Hematopoietic multipotent progenitor cell treated with erythropoietin and hydrocortisone succinate and interleukin-3 and kit ligand, for 15 days (in vitro differentiated cells): ENCODE measurements around the gene EFCAB14.
A peak's percentile ranks its signal among the peaks of the same experiment; 100 is the strongest.
"Not testable (repeated sequence)": the region's sequence is repeated elsewhere in the genome, so short reads cannot be mapped to it uniquely, and the experiment has no call there.

Experiments used
- DNase-seq: peaks from one replicate; pipeline ENCODE4 v3.0.0-alpha.2; 2015; ENCODE audit warnings: low spot score

EFCAB14 gene, protein sequence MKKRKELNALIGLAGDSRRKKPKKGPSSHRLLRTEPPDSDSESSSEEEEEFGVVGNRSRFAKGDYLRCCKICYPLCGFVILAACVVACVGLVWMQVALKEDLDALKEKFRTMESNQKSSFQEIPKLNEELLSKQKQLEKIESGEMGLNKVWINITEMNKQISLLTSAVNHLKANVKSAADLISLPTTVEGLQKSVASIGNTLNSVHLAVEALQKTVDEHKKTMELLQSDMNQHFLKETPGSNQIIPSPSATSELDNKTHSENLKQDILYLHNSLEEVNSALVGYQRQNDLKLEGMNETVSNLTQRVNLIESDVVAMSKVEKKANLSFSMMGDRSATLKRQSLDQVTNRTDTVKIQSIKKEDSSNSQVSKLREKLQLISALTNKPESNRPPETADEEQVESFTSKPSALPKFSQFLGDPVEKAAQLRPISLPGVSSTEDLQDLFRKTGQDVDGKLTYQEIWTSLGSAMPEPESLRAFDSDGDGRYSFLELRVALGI

DNA sequence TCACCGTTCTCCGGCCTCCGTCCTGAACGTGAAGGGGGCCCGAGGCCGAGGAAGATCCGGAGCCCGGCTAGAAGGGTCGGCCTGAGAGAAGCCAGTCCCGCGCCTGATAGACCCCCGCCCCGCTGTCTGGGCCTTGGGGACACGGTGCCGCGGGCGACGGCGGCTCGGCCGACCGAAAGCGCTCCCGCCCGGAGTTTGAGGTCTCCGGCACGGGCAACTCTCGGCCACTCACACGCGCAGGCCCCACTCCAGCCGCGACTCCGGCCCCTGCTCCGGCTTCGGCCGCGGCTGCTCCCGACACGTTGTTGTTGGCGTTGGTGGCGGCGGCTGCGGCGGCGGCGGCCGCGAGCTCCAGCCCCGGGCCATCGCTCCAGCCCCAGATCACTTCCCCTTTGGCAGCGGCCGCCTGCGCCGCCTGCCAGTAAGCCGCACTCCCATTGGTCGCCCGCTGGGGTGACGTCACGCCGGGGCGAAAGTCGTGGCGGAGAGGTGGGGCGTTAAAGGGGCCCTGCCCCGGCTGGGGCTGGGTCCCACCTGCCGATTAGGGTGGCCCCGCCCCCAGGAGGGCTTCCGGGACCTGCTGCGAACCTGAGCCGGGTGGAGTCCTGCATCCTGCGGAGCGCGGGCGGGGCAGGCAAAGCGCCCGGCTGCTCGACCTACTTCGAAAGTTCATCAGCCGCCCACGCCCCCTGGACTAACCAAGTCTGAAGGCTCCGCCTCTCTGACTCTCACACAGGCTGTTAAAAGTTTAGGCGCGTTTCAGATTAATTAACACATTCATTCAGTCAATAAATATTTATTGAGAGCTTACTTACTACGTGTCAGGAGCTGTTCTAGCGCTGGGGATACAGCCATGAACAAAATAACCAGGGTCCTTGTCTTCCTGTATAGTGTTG, at the start of gene EFCAB14:
EFCAB14 (minus strand) TSS at position 388 of the 896 bp plus-strand sequence. CDS start 1,027 bp downstream, outside the sequence.
- DNase-seq = peak; percentile 97

DNA sequence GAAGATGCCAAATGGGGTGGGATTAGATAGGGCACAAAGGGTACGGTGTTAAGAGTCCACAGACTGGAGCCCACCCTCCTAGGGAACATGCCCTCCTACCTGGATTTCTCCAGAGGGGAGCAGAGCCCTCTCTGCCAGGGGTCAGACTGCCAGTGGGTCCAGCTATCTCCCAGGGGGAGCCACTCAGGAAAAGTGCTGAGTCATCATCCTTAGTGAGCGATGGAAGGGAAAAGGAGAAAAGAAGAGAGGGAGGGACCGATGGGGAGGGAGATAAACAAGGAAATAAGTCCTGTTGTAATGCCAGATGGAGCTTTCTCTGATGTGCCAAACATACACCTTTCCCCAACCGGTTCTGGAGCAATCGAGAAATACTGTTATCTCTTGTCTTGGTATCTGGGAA, 49.5 kb upstream of the EFCAB14 start:
- DNase-seq = no peak

DNA sequence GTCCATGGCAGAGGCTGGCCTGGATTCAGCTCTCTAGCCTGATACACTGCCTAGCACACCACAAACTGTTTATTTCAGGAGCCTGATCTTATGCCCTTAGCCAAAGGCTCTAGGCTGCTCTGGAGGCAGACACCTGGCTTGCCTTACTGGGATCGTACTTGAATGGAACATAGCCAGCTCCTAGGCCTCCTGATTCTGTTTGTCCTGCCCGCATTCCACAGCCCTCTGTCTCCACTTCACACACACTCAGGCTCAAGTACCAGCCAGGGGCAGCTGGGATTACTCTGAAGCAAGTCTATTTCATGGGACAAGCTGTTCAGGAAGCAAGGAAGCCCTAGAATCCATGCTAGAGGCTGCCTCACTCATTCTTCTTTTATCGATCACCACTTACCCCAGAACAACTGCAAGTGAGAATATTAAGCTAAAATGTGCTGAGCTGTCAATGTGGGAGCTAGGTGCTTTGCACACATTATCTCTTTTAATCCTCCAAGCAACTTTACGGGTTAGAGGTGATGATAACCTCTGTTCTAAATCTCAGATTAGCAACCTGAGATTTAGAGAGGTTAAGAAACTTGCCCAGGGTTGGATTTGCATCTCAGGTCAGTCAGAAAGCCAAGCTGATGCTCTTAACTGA, 48.9 kb upstream of the EFCAB14 start:
- DNase-seq = no peak

DNA sequence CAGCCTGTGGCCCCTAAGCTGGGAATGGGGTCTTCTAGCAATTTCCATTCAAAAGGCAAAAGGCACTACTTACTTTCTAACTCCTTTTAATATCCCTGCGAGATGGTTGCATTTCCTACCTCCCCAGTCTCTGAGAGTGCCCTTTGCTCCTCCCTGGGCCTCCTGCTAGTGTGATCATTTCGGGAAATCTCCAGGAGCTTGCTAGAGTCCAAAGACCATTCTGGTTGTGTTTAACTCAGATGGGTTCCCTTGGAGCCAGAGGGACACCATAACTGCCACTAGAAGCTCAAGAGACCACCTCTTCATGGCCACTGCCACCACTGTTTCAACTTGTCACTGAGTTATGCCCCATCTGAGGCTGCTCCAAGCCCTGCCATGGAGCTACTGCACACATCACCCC, 45.5 kb upstream of the EFCAB14 start:
- DNase-seq = no peak

DNA sequence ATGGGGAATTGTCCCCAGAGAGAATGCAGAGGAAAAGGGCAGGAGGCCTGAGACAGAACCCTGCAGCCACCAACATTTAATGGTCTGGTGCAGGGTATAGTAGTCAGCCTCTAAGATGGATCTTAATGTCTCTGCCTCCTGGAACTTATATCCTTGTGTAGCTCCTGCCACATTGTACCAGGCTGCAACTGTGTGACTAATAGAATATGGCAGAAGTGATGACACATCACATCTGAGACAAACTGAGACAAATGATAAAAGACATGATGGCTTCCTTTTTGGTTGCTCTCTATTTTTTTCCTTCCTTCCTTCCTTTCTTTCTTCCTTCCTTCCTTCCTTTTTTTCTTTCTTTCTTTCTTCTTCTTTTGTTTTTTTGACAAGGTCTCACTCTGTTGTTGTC, 42.8 kb upstream of the EFCAB14 start:
- no peak for DNase-seq

DNA sequence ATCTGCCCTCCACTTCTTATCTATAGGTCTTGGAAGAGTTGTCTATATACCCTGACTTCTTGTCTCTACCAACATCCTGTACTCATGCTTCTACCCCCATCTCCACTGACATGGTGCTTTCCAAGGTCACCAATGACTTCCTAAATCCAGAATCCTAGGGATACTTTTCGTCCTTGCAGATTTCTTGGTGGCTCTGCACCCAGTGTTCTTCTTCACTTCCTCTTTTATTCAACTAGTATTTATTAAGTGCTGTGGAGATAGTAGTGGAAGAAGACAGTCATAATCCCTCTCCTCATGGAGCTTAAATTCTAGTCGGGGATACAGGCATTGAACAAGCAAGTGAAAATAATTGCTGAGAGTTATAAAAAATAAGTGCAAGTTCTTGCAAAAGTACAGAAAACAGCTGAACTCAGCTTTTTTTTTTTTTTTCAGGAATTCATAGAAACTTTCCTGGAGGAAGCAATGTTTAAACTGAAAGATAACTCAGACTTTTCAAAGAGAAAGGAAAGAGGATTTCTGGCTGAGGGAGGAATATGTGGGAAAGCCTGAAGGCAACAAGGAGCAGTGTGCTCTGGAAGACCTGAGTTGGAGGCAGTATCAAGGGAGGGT, 41.7 kb upstream of the EFCAB14 start:
- DNase-seq = no peak

DNA sequence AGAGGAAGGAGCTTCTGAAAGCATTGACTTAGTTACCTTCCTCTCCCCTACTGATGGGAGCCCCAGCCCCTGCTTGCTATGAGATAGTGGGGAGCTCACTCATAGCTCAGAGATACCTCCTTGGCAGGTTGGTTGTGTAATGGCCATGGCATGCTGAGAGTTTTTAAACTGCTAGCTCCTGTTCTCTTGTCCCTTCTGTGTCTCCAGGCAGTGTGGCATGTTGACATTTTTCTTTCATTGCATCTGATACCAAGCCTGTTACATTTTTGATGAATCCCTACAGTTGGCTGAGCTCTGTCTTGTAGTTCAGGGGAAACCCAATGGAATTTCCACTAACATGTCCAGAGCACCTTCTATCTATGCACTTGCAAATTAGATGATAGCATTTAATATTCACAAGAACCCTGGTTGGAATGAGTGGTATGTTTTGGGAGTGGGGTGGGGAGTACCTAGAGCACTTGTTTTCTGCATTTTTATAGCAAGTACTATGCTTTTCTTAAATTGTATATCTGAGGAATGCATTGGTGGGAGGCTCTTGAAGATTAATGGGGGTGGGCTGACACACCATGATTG, 39.1 kb upstream of the EFCAB14 start:
- DNase-seq = no peak

DNA sequence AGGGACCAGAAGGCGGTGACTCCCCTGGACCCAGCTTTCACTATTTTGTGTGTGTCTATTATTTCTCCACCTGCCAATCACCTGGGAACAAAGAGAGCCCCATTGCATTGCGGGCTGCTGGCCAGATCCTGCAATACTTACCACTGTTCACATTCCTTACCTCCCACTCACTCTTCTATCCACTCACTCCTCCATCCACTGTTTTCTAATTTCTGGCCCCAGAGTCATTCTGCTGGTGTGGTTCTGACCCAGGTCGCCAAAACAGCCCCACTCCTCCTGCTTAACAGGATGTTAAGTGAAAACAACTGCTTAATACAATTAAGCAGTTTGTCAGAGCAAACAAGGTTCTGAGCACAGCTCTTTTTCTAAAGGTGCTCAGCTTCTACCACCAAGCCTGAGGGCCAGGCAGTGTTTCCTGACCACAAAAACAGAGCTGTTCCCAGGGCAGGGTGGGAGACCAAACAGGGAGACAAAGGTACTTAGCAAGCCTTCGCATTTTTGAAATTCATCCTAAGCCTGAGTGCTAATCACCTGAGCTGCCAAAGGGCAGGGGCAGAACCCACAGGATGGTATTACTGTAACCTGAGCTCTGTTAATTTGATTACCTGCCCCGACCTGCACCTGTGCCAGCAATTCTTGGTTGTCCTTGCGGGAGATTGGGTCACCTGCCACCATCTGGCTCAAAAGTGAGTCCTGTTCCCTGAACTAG, 38.5 kb upstream of the EFCAB14 start:
- DNase-seq = no peak

DNA sequence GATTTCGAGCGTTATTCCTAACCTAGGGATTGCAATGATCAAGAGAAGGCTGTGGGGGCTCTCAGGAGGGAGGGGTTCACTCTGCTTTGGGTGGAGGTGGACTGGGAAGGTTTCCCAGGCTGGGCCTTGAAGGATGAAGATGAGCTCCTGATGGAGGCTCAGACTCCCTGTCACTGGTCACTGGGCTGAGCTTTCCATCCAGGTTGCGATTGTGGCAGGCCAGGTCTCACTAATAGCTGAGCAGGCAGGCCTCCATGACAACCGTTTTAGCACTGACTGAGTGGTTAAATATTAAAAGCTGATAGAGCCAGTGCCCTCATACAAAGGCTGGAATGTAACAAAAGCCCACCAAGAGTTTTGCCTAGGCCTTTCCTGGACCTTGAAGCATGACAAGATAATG, 36.2 kb upstream of the EFCAB14 start:
- no peak for DNase-seq

DNA sequence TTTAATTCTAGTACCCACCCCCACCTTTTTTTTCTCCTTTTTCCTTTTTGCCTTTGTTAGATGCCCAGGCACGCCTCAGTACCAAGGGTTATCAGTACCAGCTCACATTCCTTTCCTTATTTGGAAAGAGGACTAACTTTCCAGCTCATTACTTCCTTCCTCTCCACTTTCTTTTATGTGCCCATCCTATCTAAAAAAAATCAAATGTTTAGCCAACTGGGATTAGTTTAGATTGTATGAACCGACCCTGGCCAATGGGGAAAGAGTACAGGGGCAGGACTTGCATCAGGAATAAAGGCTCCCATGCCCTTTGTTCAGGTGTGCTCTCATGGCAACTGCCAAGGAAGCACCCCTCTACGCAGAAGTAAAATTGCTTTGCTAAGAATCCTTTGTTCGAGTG, 35.8 kb upstream of the EFCAB14 start:
- not testable (repeated sequence) for DNase-seq

DNA sequence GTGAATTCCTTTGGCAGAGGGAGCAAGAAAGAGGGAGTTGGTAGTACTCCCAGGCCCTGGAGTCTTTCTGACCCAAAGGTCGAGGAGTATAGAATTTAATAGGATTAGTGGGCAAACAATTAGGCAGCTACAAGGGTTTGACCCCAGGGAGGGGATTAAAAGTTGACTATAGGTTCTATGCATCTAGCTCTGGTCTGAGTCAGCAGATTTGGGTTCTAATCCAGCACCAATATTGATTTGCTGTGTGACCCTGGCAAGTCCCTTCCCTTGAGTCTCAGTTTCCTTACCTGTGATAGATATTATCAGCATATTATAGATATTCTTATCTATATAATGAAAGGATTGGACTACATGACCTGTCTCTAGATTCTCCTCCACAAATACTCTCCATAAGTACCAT, 35.1 kb upstream of the EFCAB14 start:
- DNase-seq = no peak

DNA sequence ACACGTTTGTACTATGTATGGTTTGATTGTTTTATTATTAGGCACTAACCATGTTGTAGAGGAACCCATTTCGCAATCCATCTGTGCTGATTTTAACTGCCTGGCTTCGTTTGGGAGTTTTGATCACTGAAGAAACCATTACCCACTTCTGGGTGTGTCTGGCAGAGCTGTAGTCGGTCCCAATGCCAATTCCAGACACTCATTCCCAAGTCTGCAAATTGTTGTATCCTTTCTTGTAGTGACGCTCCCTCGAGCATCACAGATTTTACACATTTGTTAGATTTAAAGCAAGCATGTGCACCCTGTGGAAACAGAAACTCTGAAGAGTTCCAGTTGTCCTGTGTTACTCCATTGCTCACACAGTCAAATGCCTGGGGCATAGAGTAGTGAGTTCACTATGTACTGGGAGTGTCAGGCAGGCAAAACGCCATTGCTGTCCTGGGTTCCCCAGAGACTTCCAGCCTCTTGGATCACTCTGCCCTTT, 31.0 kb upstream of the EFCAB14 start:
- DNase-seq = no peak

DNA sequence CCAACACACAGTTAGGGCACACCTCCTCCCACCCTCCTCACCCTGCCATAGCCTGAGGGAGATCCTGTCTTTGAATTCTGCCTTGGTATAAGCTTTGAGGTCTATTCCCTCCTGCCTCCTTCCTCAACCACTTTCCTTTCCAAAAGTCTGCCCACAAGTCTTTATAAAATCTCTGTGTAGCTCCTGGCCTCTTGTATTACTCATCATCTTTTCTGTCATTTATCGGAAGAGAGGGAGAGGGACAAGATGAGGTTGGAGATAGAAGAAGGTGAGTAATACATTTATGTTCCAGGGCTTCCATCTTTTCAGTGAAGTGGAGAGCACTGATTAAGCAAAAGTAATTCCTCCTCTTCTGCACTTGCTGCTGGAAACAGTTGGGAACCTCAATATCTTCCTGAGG, 30.5 kb upstream of the EFCAB14 start:
- no peak for DNase-seq

DNA sequence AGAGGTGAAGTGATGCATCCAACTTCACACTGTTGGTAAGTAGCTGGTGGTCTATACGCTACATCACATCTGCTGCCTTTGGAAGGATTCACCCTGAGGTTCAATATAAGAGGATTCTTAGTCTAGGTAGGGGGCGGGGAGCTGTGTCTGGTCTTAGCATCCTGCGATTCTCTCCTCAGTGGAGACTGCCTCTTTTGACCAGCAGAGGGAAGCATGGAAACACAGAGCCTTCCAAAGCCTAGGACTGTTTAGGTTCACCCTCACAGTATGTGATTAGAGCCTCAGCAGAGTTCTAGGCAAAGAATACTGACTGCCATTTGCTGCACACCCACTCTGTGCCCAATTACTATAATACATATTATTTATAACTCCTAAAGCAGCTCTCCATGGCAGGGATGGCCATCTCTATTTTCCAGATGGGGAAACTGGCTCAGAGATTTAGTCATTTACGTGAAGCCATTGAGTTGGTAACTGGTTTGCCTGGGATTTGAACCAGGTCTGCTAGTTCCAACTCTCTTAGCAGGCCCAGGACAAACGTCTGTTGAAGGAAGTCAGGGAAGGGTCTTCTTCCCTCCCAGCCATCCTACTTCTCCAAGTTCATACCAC, 28.9 kb upstream of the EFCAB14 start:
- DNase-seq = no peak

DNA sequence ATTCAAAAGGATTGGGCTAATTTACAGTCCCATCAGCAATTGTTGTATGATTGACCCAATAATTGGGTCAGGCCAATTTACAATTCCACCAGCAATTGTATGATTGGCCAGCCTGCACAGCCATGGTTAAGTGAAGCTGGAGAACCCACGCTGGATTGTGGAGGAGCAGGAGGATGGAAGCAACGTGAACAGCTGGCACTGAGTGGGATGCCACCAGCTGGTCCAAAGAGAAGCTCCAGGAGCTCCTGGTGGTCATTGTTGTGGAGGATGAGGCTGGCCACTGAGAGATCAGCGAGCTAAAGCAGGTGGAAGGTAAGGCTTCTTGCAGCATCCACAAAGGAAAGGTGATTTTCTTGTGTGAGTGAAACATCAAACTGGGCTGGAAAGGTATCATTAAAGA, 23.2 kb upstream of the EFCAB14 start:
- DNase-seq = no peak

DNA sequence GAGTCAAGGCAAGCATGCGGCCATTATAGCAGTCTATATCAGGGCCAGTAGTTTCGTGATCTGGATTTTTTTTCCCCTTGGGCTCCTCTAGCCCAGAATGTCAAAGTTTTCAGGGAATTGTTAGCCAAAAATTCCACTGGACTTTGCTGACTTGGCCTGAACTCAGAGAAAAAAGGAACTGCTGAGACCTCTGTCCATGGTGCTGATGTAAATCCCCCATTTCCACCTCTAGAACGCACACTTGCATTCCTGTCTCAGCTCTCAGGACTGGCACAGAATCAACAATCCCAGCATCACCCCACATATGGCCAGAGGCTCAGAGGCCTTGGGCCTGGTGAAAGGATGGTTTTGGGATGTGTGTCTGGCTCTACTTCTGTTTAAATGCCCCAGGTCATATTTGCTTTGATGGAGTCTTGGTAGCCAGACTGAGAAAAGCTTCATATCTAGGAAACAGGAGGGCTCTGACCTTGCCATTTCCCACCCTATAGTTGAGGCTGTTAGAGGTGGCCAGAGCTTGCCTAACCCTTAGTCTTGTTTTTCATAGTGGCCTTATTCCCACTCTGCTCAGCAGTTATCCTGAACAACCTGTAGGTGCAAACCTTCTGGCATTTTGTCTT, 16.9 kb upstream of the EFCAB14 start:
- peak; percentile 40 for DNase-seq

DNA sequence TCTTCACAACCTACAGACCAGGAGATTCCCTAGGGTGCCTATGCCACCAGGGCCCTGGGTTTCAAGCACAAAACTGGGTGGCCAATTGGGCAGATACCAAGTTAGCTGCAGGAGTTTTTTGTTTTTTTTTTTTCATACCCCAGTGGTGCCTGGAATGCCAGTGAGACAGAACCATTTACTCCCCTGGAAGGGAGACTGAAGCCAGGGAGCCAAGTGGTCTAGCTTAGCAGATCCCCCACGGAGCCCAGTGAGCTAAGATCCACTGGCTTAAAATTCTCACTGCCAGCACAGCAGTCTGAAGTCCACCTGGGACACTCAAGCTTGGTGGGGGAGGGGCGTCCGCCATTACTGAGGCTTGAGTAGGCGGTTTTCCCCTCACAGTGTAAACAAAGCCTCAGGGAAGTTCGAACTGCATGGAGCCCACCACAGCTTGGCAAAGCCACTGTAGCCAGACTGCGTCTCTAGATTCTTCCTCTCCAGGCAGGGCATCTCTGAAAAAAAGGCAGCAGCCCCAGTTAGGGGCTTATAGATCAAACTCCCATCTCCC, 9.5 kb upstream of the EFCAB14 start:
- not testable (repeated sequence) for DNase-seq

DNA sequence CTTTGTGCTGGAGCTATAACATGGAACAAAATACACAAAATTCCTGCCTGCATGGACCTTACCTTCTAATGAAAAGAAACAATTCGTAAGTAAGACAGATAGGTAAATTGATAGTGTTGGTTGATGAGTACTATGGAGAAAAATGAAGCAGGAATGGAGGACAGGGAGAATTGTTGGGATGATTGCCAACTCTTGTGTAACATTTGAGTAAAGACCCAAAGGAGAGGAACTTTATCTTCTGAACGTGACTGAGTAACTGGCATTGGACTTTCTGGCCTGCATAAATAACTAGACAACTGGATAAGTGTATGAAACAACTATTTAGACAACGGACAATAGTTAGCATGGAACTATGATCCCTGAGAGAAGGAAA, 6.8 kb upstream of the EFCAB14 start:
- no peak for DNase-seq

DNA sequence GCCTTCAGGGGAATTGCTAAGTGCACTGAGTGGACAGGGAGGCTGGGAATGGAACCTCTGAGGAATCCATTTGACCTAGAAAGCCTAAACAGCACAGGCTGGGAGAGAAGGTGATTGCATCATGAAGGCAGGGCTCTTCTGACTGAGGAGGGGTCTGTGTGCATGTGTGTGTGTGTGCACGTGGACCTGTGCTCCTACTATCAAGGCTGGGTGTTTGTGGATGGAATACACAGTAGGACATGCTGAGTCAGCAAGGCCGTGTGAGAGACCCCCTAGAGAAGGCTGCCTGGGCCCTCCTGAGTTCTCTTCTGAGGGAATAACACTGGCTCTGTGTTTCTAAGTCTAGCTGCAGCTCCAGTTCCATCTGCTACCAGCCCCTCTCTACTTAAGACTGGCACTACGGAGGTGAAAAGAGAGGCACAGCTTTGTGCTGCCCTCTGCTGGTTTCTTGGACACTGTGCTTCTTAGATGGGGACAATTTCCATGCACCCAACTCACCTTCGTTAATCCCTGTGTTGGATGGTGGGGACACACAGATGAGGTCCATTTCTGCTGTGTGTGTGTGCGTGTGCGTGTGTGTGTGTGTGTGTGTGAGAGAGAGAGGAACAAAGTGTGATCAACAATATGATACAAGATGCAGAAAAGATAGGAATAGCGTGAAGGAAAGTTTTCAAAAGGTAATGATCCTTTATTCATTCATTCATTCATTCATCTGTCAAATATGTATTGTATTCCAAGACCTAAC, 6.2 kb upstream of the EFCAB14 start:
- peak; percentile 79 for DNase-seq
